Inflammatory macrophage treated with lipopolysaccharide for 1 hour (primary cell): ENCODE measurements around the gene SUPT5H.
A peak's percentile ranks its signal among the peaks of the same experiment; 100 is the strongest.
"Not testable (repeated sequence)": the region's sequence is repeated elsewhere in the genome, so short reads cannot be mapped to it uniquely, and the experiment has no call there.

Source experiments
- DNase-seq, 2 donors: peaks; one replicate each; pipeline ENCODE4 v3.0.0-alpha.2; 2020 to 2022

The SUPT5H gene

GRCh38 chr19:39426170-39426569 is 19.2 kb upstream of the SUPT5H start:
- no peak for DNase-seq

DNA sequence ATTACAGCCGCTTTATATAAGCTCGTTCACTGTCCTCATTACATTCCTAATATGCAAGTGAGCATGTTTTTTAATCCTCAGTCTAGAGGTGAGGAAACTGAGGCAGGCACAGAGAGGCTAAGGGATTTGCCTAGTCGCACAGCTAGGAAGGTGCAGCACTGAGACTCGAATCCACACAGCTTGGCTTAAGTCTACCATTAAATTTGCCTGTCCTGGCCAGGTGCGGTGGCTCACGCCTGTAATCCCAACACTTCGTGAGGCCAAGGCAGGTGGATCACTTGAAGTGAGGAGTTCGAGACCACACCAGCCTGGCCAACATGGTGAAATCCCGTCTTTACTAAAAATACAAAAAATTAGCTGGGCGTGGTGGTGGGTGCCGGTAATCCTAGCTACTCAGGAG is 17.7 kb upstream of the SUPT5H start:
- DNase-seq = no peak

DNA sequence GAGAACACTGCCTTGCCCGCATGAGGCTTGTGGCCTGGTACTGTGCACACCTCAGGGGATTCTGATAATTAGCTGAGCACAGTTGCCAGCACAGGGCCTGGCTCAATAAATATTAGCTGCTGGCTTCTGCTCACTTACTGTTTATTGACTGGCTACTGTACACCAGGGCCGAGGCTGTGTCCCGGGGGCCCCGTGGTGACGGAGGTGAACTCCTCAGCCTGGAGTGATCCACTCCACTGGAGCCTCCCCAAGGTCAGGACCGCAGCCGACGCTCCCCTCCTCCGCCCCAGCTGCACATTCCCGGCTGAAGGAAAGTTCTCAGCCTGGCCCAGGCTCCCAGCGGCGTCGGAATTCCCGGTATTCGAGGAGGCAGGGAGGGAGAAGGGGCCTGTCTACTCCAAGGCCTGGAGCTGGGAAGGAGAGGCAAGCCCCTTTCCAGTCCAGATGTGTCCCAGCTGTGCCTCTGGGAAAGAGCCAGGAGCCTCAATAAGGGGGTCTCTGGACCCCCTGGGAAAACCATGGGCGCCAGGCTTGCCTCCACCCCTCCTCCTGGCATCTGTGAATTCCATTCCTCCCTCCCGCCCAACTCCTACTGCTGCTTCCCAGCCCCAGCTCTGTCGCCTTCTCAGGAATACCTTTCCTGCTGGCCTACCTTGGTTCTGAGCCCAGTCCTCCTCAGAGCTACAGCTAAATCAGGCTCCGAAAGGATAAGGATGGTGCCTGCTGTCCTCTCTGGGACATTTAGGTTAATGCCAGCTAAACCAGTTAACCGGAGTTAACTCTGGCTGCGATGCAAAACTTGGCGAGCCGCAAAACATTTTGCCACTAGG is 16.9 kb upstream of the SUPT5H start:
- no peak for DNase-seq

DNA sequence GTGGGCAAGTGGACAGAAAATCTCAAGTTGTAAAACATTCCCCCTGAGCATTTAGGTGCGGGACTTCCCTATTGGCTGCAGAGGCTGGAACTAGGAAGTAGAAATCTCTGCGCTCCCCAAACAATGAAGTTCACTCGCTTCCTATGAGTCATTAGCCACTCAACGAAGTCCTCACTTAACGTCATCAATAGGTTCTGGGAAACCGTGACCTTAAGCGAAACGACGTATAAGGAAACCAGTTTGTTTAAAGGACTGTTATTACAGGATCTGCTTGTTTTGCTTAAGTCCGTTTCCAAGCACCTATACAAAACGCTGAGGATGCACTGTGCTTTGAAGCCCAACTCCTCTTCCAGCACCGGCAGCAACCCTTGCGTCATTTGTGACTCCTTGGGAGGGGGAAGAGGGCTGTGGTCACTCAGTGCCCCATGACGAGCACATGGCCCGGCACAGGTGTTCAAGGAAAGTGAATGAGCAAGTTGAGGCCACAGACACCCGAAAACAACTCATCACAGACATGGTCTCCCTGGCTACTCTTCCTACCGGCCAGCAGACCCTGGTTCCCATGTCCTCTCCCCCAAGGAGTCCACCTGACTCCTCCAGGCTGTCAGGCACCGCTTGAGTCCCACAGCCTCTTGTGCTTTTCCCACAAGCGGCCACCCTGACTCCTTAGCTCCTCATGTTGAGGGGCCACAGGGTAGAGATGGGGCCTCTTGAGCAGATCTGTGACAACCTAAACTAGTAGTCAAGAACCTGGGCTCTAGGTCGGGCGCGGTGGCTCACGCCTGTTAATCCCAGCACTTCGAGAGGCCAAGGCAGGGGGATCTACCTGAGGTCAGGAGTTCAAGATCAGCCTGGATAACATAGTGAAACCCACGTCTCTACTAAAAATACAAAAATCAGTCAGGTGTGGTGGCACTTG is 14.4 kb upstream of the SUPT5H start:
- peak; percentile 90 to 92 for DNase-seq

- no peak for DNase-seq
Measured at GRCh38 chr19:39432677-39433025, 12.7 kb upstream of the SUPT5H start.

GRCh38 chr19:39433480-39434079 is 11.8 kb upstream of the SUPT5H start:
- no peak for DNase-seq

GRCh38 chr19:39434123-39435076 is 11.0 kb upstream of the SUPT5H start:
- no peak for DNase-seq

GRCh38 chr19:39435499-39436349 is 9.7 kb upstream of the SUPT5H start, which contains the start of gene RPS16:
Gene RPS16 (minus strand): TSS chr19:39435949. CDS start chr19:39435895, 54 bp downstream.
- peak; percentile 98 to 100 for DNase-seq

DNA sequence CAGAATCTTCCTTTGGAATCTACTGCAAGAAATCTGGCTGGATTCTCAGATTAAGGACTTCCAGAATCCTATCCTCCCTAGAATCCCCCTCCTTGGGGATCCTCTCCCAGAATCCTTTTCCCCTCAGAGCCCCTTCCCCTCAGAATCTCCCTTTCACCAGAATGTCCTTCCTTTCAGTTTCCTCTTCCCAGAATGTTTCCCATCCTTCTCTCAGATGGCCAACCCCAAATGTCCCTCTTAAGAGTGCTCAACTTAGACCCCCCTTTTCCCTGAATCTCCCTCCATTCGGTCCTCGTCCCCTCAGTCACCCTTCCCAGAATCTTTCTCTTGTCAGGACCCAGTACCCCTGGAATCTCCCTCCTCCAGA is 9.0 kb upstream of the SUPT5H start:
- peak in 1 of 2 donors; percentile 16 for DNase-seq

- no peak for DNase-seq
Measured at GRCh38 chr19:39438270-39438934, 7.0 kb upstream of the SUPT5H start.

DNA sequence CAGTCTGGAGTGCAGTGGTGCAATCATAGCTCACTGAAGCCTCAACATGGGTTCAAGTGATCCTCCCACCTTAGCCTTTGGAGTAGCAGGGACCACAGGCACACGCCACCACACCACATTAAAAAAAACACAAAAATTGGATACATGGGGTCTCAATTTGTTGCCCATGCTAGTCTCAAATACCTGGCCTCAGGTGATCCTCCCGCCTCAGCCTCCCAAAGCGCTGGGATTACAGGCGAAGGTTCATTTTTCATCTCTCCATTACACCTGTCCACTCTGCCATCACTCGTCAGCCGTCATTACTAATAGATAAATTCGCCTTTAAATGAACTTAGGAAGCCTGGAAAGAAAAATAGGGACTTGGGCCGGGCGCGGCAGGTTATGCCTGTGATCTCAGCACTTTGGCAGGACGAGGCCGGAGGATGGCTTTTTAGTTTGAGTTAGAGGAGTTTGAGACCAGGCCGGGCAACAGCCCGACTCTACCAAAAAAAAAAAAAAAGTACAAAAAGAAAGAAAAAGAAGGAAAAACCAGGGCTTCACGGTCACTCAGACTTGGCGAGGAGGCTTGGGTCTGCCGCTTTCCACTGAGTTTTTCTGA is 685 bp upstream of the SUPT5H start:
- DNase-seq = no peak

GRCh38 chr19:39446365-39447084 is 1.1 kb downstream of the SUPT5H start:
- DNase-seq = no peak

DNA sequence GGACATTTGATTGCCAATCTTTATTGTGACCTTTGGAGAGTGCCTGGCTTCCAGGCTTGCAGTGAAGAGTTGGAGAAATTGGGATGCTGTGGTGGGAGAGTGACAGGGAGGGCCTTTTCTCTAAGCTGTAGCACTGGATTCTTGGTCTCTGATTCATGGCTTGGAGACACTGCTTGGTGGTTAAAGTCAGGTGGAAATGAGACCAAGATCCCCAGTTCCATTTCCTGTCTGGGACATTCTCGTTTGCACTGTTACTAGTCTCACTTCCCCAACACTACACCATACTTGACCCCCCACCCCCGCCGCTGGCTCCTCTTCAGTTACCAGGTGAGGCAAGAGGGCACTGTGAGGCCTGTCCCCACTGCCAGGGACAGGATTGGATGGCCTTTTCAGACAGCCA is 2.9 kb downstream of the SUPT5H start:
- peak; percentile 29 to 53 for DNase-seq

DNA sequence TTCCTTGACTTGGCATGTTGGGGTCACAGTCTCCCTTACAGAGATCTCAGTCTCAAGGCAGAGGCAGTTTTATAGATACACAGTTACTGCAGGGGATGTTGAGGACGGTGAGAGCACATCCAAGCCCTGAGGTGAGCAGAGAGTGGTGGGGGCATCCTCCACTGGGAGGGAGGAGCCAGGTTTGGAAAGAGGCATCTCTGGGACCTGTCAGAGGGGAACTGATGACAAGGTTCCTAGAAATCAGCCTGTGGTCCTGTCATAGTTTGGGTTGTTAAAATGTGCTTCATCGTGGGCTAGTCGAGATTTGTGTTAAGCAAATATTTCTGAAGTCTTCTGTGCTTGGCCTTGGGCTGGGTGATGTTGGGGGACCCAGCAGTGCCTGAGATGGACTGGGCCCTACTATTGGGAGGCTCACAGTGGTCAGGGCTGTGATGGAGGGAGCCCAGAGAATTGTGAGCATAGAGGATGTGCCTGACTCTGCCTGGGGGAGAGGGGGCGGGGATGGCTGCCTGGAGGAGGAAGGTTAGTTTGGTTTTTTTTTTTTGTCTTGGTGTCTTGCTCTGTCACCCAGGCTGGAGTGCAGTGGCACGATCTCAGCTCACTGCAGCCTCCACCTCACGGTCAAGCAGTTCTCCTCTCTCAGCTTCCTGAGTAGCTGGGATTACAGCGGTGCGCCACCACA is 3.9 kb downstream of the SUPT5H start:
- DNase-seq = no peak

DNA sequence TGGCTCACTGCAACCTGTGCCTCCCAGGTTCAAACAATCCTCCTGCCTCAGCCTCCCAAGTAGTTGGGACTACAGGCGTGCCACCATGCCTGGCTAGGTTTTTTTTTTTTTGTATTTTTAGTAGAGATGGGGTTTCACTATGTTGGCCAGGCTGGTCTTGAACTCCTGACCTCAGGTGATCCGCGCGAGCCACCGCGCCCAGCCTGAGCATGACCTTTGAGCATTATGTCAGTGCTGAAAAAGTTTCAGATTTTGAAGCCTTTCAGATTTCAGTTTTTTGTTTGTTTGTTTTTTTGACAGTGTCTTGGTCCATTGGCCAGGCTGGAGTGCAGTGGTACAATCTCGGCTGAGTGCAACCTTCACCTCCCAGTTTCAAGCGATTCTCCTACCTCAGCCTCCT is 5.9 kb downstream of the SUPT5H start:
- DNase-seq = not testable (repeated sequence)

GRCh38 chr19:39463403-39463802 is 18.0 kb downstream of the SUPT5H start:
- no peak for DNase-seq

GRCh38 chr19:39465956-39466747 is 20.8 kb downstream of the SUPT5H start:
- no peak for DNase-seq

DNA sequence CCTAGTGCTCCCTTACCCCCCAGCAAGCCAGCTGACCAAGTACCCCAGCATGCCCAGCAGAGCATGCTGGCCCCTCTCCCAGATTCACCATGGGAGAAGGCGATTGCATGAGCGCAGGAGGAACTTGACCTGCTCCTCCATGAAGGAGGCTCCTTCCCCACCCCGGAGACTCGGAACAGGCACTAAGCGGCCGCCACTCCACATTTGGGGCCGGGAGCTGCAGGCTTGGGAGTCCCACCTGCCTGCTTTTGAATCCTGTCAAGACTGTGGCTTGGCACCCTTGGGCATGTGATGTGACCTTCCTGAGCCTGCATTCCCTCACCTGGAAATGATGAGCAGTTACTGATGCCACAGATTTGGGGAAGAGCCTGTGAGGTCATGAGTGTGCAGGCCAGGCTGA is 22.6 kb downstream of the SUPT5H start:
- no peak for DNase-seq
